Kidney (tissue), 14 donors: ENCODE measurements around the gene SAA4. TPM values are rescaled to one million over a fixed set of nuclear protein-coding genes. Genes with fewer than 3 reads are reported as not detected.

Experiments used
- DNase-seq, 5 donors: peaks; one replicate each; pipeline ENCODE4 v3.0.0-alpha.2; 2013 to 2020
- FAIRE-seq: peaks from 2 replicates; lab custom pipeline; 2012; peaks lifted over from hg19 to GRCh38; lab: Jason Lieb, UNC
- H3K27ac ChIP-seq, 2 donors: one replicate each; pipeline ENCODE4 v1.7.0; 2013; ENCODE audit warnings: low read depth in 2 of 2, low read length in 2 of 2, inconsistent platforms in 1 of 2
- H3K27me3 ChIP-seq: one replicate; pipeline ENCODE4 v1.7.1; 2013; ENCODE audit warnings: low read length, inconsistent platforms; ENCODE audit not compliant: control insufficient read depth, insufficient read depth
- H3K36me3 ChIP-seq, 3 donors: one replicate each; pipeline versions ENCODE4 v1.7.0 to v1.7.1; 2013; ENCODE audit warnings: low read length in 3 of 3, control low read depth in 1 of 3, inconsistent platforms in 1 of 3; ENCODE audit not compliant: insufficient read depth in 3 of 3, control insufficient read depth in 2 of 3
- H3K4me1 ChIP-seq, 3 donors: one replicate each; pipeline versions ENCODE4 v1.7.0 to v1.7.1; 2013; ENCODE audit warnings: low read length in 3 of 3, inconsistent platforms in 1 of 3, low read depth in 1 of 3; ENCODE audit not compliant: control insufficient read depth in 2 of 3, insufficient read depth in 2 of 3
- H3K4me3 ChIP-seq, 3 donors: one replicate each; pipeline versions ENCODE4 v1.7.0 to v1.8.1; 2013; ENCODE audit warnings: low read length in 3 of 3, control low read depth in 1 of 3, inconsistent platforms in 1 of 3
- H3K9ac ChIP-seq, 3 donors: one replicate each; pipeline versions ENCODE4 v1.7.0 to v1.7.1; 2013; ENCODE audit warnings: low read length in 3 of 3, control low read depth in 1 of 3, inconsistent platforms in 1 of 3
- H3K9me3 ChIP-seq, 3 donors: one replicate each; pipeline versions ENCODE4 v1.7.0 to v1.7.1; 2013; ENCODE audit warnings: low read length in 3 of 3, control low read depth in 1 of 3, inconsistent platforms in 1 of 3; ENCODE audit not compliant: control insufficient read depth in 2 of 3, insufficient read depth in 1 of 3
- intact Hi-C: fragments of 100-400 bp; cut with DNase I; formaldehyde crosslinking; loops from one replicate; pipeline ENCODE4 v1.11.1; 2022
- polyA plus RNA-seq: library from polyadenylated mRNA; stranded (reverse); fragments of 350-450 nt; fragmentation: Illumina TruSeq; extraction: RNeasy Lipid Tissue Mini Kit (QIAGEN cat#74804); gene quantifications from one replicate; pipeline ENCODE4 v1.2.3, GENCODE V29; 2014; ENCODE audit warnings: low read depth, low replicate concordance; ENCODE audit not compliant: insufficient read depth
- total RNA-seq: library from RNA; stranded (reverse); fragmentation: NEBNext Ultra II Directional; extraction: Animal tissue kit (Norgen Biotek cat#: 25700); gene quantifications from one replicate; pipeline ENCODE4 v1.2.1, GENCODE V29; 2021
- TF ChIP-seq, protein P1 (sequence below): IDR thresholded peaks from 3 replicates; pipeline ENCODE4 v1.5.1; 2012; ENCODE audit warnings: mild to moderate bottlenecking, moderate library complexity, borderline replicate concordance; ENCODE audit not compliant: insufficient read depth; ENCODE audit errors: extremely low read depth
- donor health status: control.
- donor health status: control.
- donor health status: control.
- donor health status: control.
- donor health status: control.
- donor health status: DM: yes; HTN: yes; CAD: no.
- donor health status: Normal renal cell carcinoma (clear cell type).

SAA4 gene
- total and polyA plus RNA-seq, 2 donors from 2014 or later: 1.3 TPM; not detected in 1

DNA sequence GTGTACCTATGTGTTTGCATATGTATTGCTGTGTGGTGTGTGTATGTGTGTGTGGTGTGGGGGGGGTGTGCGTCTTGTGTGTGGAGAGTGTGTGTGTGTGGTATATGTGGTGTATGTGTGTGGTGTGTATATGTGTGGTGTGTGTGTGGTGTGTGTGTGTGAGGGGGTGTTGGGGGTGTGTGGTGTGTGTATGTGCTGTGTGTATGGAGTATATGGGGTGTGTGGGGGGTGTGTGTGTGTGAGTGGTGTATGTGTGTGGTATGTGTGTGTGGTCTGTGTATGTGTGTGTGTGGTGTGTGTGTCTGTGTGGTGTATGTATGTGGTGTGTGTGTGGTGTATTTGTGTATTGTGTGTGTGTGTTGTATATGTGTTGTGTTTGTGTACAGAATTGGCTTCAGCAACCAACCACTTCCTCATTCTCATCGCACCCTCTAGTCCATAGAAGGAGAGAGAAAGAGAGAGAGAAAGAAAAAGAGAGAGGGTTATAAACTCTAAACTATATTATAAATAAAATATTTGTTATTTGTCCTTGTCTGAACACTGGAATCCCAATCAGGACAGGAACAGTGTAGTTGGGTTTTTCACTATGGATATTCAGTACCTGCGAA is 13.7 kb downstream of the SAA4 start:
- Histone ChIP-seq H3K9ac (no peak overlapping the region), H3K36me3 (no peaks in the 10 kb centered on the region), H3K4me3 (no peak overlapping the region), H3K9me3 (no peaks in the 10 kb centered on the region), H3K4me1 (no peaks in the 10 kb centered on the region), H3K27ac (no peak overlapping the region), H3K27me3 (no peaks in the 10 kb centered on the region)
- TF ChIP-seq, protein P1, sequence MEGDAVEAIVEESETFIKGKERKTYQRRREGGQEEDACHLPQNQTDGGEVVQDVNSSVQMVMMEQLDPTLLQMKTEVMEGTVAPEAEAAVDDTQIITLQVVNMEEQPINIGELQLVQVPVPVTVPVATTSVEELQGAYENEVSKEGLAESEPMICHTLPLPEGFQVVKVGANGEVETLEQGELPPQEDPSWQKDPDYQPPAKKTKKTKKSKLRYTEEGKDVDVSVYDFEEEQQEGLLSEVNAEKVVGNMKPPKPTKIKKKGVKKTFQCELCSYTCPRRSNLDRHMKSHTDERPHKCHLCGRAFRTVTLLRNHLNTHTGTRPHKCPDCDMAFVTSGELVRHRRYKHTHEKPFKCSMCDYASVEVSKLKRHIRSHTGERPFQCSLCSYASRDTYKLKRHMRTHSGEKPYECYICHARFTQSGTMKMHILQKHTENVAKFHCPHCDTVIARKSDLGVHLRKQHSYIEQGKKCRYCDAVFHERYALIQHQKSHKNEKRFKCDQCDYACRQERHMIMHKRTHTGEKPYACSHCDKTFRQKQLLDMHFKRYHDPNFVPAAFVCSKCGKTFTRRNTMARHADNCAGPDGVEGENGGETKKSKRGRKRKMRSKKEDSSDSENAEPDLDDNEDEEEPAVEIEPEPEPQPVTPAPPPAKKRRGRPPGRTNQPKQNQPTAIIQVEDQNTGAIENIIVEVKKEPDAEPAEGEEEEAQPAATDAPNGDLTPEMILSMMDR: no peak
- intact Hi-C loops: no loop called here
- no peak for FAIRE-seq
- DNase-seq: no peak

DNA sequence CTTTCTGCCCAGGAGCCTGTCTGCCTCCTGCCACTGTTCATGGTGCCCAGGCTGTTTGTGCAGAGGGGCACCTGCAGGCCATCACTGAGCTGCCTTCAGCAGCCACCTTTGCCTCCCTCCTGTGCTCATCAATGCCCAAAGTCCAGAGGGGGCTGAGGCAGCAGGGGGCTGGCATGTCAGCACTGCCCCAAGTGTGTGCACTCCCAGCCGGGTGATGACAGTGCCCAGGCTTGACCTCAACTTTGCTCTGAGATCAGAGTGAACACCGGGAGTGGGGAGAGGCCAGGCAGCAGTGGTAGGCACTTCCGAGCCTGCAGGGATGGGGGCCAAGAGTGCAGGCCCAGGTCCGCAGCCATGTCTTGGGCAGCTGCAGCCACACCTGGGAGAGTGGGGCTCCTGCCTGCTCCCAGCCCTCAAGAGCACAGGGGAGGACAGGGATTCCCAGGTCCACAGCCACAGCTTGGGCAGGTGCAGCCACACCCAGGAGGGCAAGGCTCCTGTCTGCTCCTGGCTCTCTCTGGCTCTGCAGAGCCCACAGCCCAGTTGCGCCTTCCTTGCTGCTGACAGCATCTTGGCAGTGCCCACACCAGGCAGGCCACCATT is 15.2 kb downstream of the SAA4 start:
- TF ChIP-seq, protein P1: no peak
- no peak overlapping the region for H3K4me3 ChIP-seq
- H3K36me3 ChIP-seq: no peaks in the 10 kb centered on the region
- no peak overlapping the region for H3K9ac ChIP-seq
- intact Hi-C loops: no loop called here
- H3K9me3 ChIP-seq: no peaks in the 10 kb centered on the region
- FAIRE-seq (no peak), DNase-seq (peak in 1 of 5 donors; percentile 42)
- no peaks in the 10 kb centered on the region for H3K27me3 ChIP-seq
- no peak overlapping the region for H3K27ac ChIP-seq
- no peaks in the 10 kb centered on the region for H3K4me1 ChIP-seq

DNA sequence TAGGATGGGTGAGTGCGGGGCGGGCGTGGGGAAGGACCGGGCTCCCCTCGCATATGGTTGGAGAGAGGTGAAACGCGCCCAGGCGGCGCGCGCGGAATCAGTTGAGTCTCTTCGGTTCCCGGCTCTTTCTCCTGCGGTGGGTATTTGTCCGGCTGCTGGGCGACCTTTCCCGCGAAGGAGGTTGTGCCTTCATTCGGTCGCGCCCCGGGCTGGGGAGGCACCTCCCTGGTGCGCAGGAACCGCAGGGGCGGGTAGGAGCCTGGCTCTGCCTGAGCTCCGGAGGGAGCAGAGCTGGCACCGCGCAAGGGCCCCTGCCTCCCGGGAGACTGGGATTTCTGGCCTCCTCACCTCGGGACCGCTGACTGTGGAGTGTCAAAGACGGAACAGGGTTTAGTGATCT is 27.5 kb downstream of the SAA4 start:
- Histone ChIP-seq H3K36me3 (no peaks in the 10 kb centered on the region), H3K4me1 (no peaks in the 10 kb centered on the region), H3K9ac (no peak overlapping the region), H3K9me3 (no peaks in the 10 kb centered on the region), H3K27ac (no peak overlapping the region), H3K4me3 (no peak overlapping the region), H3K27me3 (no peaks in the 10 kb centered on the region)
- DNase-seq: peak in 1 of 5 donors; percentile 49
- TF ChIP-seq, protein P1: no peak
- intact Hi-C loops: no loop called here
- no peak for FAIRE-seq
